Trophoblast cell (in vitro differentiated cells and primary cell): ENCODE data around the gene CAPNS2.

Experiments used
- DNase-seq, 2 donors: peaks; one replicate each; pipeline ENCODE4 v3.0.0-alpha.2; 2016
- H2AFZ ChIP-seq: 2 replicates; pipeline ENCODE4 v1.6.1; 2013; ENCODE audit warnings: low read length, moderate library complexity, mild to moderate bottlenecking; ENCODE audit not compliant: insufficient read depth, poor library complexity
- H2AK5ac ChIP-seq: 2 replicates; pipeline ENCODE4 v1.6.1; 2013; ENCODE audit warnings: mild to moderate bottlenecking, low read length
- H2BK120ac ChIP-seq: 2 replicates; pipeline ENCODE4 v1.6.1; 2013; ENCODE audit warnings: low read length, mild to moderate bottlenecking, moderate library complexity; ENCODE audit not compliant: insufficient read depth, poor library complexity
- H2BK12ac ChIP-seq: 2 replicates; pipeline ENCODE4 v1.6.1; 2013; ENCODE audit warnings: mild to moderate bottlenecking, low read length, moderate library complexity
- H2BK5ac ChIP-seq: 2 replicates; pipeline ENCODE4 v1.6.1; 2013; ENCODE audit warnings: low read length, low read depth, moderate library complexity, mild to moderate bottlenecking; ENCODE audit not compliant: poor library complexity
- H3K14ac ChIP-seq: 2 replicates; pipeline ENCODE4 v1.6.1; 2013; ENCODE audit warnings: mild to moderate bottlenecking, low read length
- H3K18ac ChIP-seq: 2 replicates; pipeline ENCODE4 v1.6.1; 2013; ENCODE audit warnings: mild to moderate bottlenecking, low read length
- H3K23ac ChIP-seq: 2 replicates; pipeline ENCODE4 v1.6.1; 2013; ENCODE audit warnings: low read length
- H3K27ac ChIP-seq: 2 replicates; pipeline ENCODE4 v1.5.1; 2013; ENCODE audit warnings: low read depth, mild to moderate bottlenecking, inconsistent platforms, low read length, moderate library complexity
- H3K27me3 ChIP-seq: 2 replicates; pipeline ENCODE4 v1.6.1; 2013; ENCODE audit warnings: inconsistent platforms, mild to moderate bottlenecking, low read length, moderate library complexity; ENCODE audit not compliant: insufficient read depth
- H3K36me3 ChIP-seq, 2 experiments: 1 replicate in 1 of 2; 2 replicates in 1 of 2; pipeline ENCODE4 v1.6.1; 2013; ENCODE audit warnings: low read length in 2 of 2, mild to moderate bottlenecking in 2 of 2, moderate library complexity in 1 of 2; ENCODE audit not compliant: insufficient read depth in 2 of 2, control insufficient read depth in 1 of 2
- H3K4ac ChIP-seq: 2 replicates; pipeline ENCODE4 v1.6.1; 2013; ENCODE audit warnings: low read depth, mild to moderate bottlenecking, low read length, moderate library complexity
- H3K4me1 ChIP-seq, 2 experiments: 1 replicate in 1 of 2; 2 replicates in 1 of 2; pipeline ENCODE4 v1.6.1; 2013; ENCODE audit warnings: low read length in 2 of 2, mild to moderate bottlenecking in 2 of 2, moderate library complexity in 1 of 2; ENCODE audit not compliant: insufficient read depth in 2 of 2, control insufficient read depth in 1 of 2
- H3K4me2 ChIP-seq: 2 replicates; pipeline ENCODE4 v1.6.1; 2013; ENCODE audit warnings: inconsistent platforms, mild to moderate bottlenecking, low read length, moderate library complexity
- H3K4me3 ChIP-seq: 2 replicates; pipeline ENCODE4 v1.5.1; 2013; ENCODE audit warnings: mild to moderate bottlenecking, low read depth, low read length, inconsistent platforms
- H3K79me1 ChIP-seq: one replicate; pipeline ENCODE4 v1.6.1; 2013; ENCODE audit warnings: low read length
- H3K79me2 ChIP-seq: 2 replicates; pipeline ENCODE4 v1.6.1; 2013; ENCODE audit warnings: low read length, mild to moderate bottlenecking; ENCODE audit not compliant: control insufficient read depth, insufficient read depth, poor library complexity
- H3K9ac ChIP-seq: 2 replicates; pipeline ENCODE4 v1.6.1; 2013; ENCODE audit warnings: mild to moderate bottlenecking, low read length
- H3K9me3 ChIP-seq: 2 replicates; pipeline ENCODE4 v1.6.1; 2013; ENCODE audit warnings: low read depth, mild to moderate bottlenecking, control low read depth, inconsistent platforms, low read length; ENCODE audit not compliant: insufficient read depth
- H4K12ac ChIP-seq: 2 replicates; pipeline ENCODE4 v1.6.1; 2013; ENCODE audit warnings: low read depth, mild to moderate bottlenecking, low read length, moderate library complexity
- H4K8ac ChIP-seq: 2 replicates; pipeline ENCODE4 v1.6.1; 2013; ENCODE audit warnings: low read depth, mild to moderate bottlenecking, low read length, moderate library complexity
- H4K91ac ChIP-seq: one replicate; pipeline ENCODE4 v1.6.1; 2013; ENCODE audit warnings: low read depth, mild to moderate bottlenecking, low read length, moderate library complexity
- WGBS: extraction: QIAGEN DNeasy Blood & Tissue Kit; methylation state at CpG from one replicate; pipeline ENCODE4 v1.1.7; 2013; ENCODE audit warnings: missing lambda C conversion rate; ENCODE audit not compliant: insufficient read length, insufficient coverage; ENCODE audit errors: extremely low coverage; 5-methylcytosine and 5-hydroxymethylcytosine counted together

Gene CAPNS2

GRCh38 chr16:55565086-55565485 is 1.4 kb upstream of the CAPNS2 start:
- Histone ChIP-seq H3K4me1 (peaks cover 3 to 6% of the 10 kb centered on the region in 2 experiments), H3K4me2 (no peak overlapping the region), H4K8ac (no peak overlapping the region), H3K9me3 (no peaks in the 10 kb centered on the region), H2BK5ac (no peak overlapping the region), H3K27ac (no peak overlapping the region), H3K4ac (no peak overlapping the region), H3K79me1 (peaks cover 5% of the 10 kb centered on the region), H4K12ac (no peak overlapping the region), H2AFZ (no peak overlapping the region), H2AK5ac (no peak overlapping the region), H2BK12ac (no peak overlapping the region), H3K9ac (no peak overlapping the region), H2BK120ac (no peak overlapping the region), H3K79me2 (no peaks in the 10 kb centered on the region), H3K27me3 (no peaks in the 10 kb centered on the region), H3K23ac (no peak overlapping the region), H4K91ac (no peak overlapping the region), H3K36me3 (peaks cover 4 to 11% of the 10 kb centered on the region in 2 experiments), H3K14ac (no peak overlapping the region), H3K18ac (no peak overlapping the region), H3K4me3 (no peak overlapping the region)
- no peak for DNase-seq
- no CpG with 5 or more reads among the region's 1 CpG for WGBS

GRCh38 chr16:55567382-55567781 is 898 bp downstream of the CAPNS2 start:
- Histone ChIP-seq H2AFZ (no peak overlapping the region), H3K27me3 (no peaks in the 10 kb centered on the region), H3K4me2 (no peak overlapping the region), H3K27ac (no peak overlapping the region), H3K14ac (no peak overlapping the region), H3K4me3 (no peak overlapping the region), H3K79me2 (no peaks in the 10 kb centered on the region), H2BK12ac (no peak overlapping the region), H2BK120ac (no peak overlapping the region), H3K4me1 (peaks cover 3 to 6% of the 10 kb centered on the region in 2 experiments), H3K9me3 (no peaks in the 10 kb centered on the region), H3K9ac (no peak overlapping the region), H2BK5ac (no peak overlapping the region), H3K4ac (no peak overlapping the region), H2AK5ac (no peak overlapping the region), H4K8ac (no peak overlapping the region), H3K79me1 (peaks cover 5% of the 10 kb centered on the region), H3K18ac (no peak overlapping the region), H4K12ac (no peak overlapping the region), H3K23ac (no peak overlapping the region), H3K36me3 (peaks cover 4 to 11% of the 10 kb centered on the region in 2 experiments), H4K91ac (no peak overlapping the region)
- DNase-seq = peak in 1 of 2 donors; percentile 6
- WGBS = no CpG with 5 or more reads among the region's 3 CpGs

- Histone ChIP-seq H3K14ac (no peak overlapping the region), H3K18ac (no peak overlapping the region), H3K27ac (no peak overlapping the region), H4K91ac (no peak overlapping the region), H4K12ac (no peak overlapping the region), H2BK12ac (no peak overlapping the region), H3K9ac (no peak overlapping the region), H3K4me1 (peaks cover 3 to 6% of the 10 kb centered on the region in 2 experiments), H3K36me3 (peaks cover 4 to 13% of the 10 kb centered on the region in 2 experiments), H3K4ac (no peak overlapping the region), H3K79me1 (peaks cover 5% of the 10 kb centered on the region), H4K8ac (no peak overlapping the region), H3K79me2 (no peaks in the 10 kb centered on the region), H2AK5ac (no peak overlapping the region), H3K4me2 (no peak overlapping the region), H2AFZ (no peak overlapping the region), H2BK120ac (no peak overlapping the region), H3K9me3 (no peaks in the 10 kb centered on the region), H3K23ac (no peak overlapping the region), H3K27me3 (no peaks in the 10 kb centered on the region), H2BK5ac (no peak overlapping the region), H3K4me3 (no peak overlapping the region)
- no CpG with 5 or more reads among the region's 3 CpGs for WGBS
- DNase-seq = no peak
Observed at GRCh38 chr16:55568207-55568606, 1.7 kb downstream of the CAPNS2 start.

- WGBS = no CpG with 5 or more reads among the region's 1 CpG
- Histone ChIP-seq H3K4me2 (no peak overlapping the region), H3K4me1 (peaks cover 3 to 6% of the 10 kb centered on the region in 2 experiments), H3K27ac (no peak overlapping the region), H2BK120ac (no peak overlapping the region), H4K12ac (no peak overlapping the region), H3K23ac (no peak overlapping the region), H3K27me3 (no peaks in the 10 kb centered on the region), H2BK12ac (no peak overlapping the region), H3K4ac (no peak overlapping the region), H3K18ac (no peak overlapping the region), H2AFZ (no peak overlapping the region), H3K9me3 (no peaks in the 10 kb centered on the region), H3K79me2 (no peaks in the 10 kb centered on the region), H3K79me1 (peaks cover 5% of the 10 kb centered on the region), H2AK5ac (no peak overlapping the region), H2BK5ac (no peak overlapping the region), H3K4me3 (no peak overlapping the region), H3K9ac (no peak overlapping the region), H4K8ac (no peak overlapping the region), H3K36me3 (peaks cover 4 to 13% of the 10 kb centered on the region in 2 experiments), H3K14ac (no peak overlapping the region), H4K91ac (no peak overlapping the region)
- peak in 1 of 2 donors; percentile 2 for DNase-seq
Observed at GRCh38 chr16:55569025-55569424, 2.5 kb downstream of the CAPNS2 start.
